ENCODE data around the gene TULP4. TPM values are rescaled to one million over a fixed set of nuclear protein-coding genes. Genes with fewer than 3 reads are reported as not detected.
"Not testable (repeated sequence)": the region's sequence is repeated elsewhere in the genome, so short reads cannot be mapped to it uniquely, and the experiment has no call there.

Gene TULP4
- total and polyA plus RNA-seq, 8 donors = 1.7 to 237 (median 54.3) TPM

GRCh38 chr6:158465257-158465656 lies 153.0 kb downstream of the TULP4 start:
- peaks cover 0 to 11% (median 2%) of the 10 kb centered on the region in 4 donors for H3K4me1 ChIP-seq
- H3K27ac ChIP-seq = no peak overlapping the region
- TF ChIP-seq POLR2AphosphoS5 (IDR thresholded peaks at IDR 0.05) (no peak), EP300 (IDR thresholded peaks at IDR 0.05) (no peak), CTCF (IDR thresholded peaks at IDR 0.05) (no peak), POLR2A (IDR thresholded peaks at IDR 0.05) (no peak)
- DNase-seq = no peak
- intact Hi-C loops (cut with DNase I; ENCODE audit: low total_unique reads) = no loop called here
- H3K36me3 ChIP-seq = peaks cover 0 to 41% (median 39%) of the 10 kb centered on the region in 4 donors
- WGBS, 5 donors = 84 to 92% (median 91%) methylated on average over 2 of the region's 2 CpGs
- H3K9me3 ChIP-seq = no peaks in the 10 kb centered on the region
- H3K4me3 ChIP-seq = no peak overlapping the region
- H3K27me3 ChIP-seq = no peaks in the 10 kb centered on the region

- no peak for TF ChIP-seq POLR2AphosphoS5 (IDR thresholded peaks at IDR 0.05)
- no peak for TF ChIP-seq POLR2A (IDR thresholded peaks at IDR 0.05)
- no peak for TF ChIP-seq EP300 (IDR thresholded peaks at IDR 0.05)
- TF ChIP-seq CTCF (IDR thresholded peaks at IDR 0.05) = no peak
- peak overlapping the region in 1 of 5 donors; percentile 18 for H3K27ac ChIP-seq
- no peak for DNase-seq
- H3K27me3 ChIP-seq = no peaks in the 10 kb centered on the region
- peaks cover 0 to 41% (median 39%) of the 10 kb centered on the region in 4 donors for H3K36me3 ChIP-seq
- intact Hi-C loops (cut with DNase I; ENCODE audit: low total_unique reads) = no loop called here
- H3K4me1 ChIP-seq = peaks cover 0 to 11% (median 2%) of the 10 kb centered on the region in 4 donors
- no peak overlapping the region for H3K4me3 ChIP-seq
- 67 to 75% (median 71%) methylated on average over 3 of the region's 3 CpGs for WGBS, 5 donors
- H3K9me3 ChIP-seq = no peaks in the 10 kb centered on the region
Observed at GRCh38 chr6:158465747-158466146, 153.5 kb downstream of the TULP4 start.

- peak overlapping the region in 3 of 5 donors; percentile 2 to 42 (median 4) for H3K27ac ChIP-seq
- H3K36me3 ChIP-seq = peaks cover 0 to 30% (median 25%) of the 10 kb centered on the region in 4 donors
- DNase-seq = peak; percentile 46 to 49
- TF ChIP-seq POLR2A (IDR thresholded peaks at IDR 0.05) = no peak
- peak in 1 of 3 donors; percentile 46 for TF ChIP-seq POLR2AphosphoS5 (IDR thresholded peaks at IDR 0.05)
- TF ChIP-seq EP300 (IDR thresholded peaks at IDR 0.05) = no peak
- H3K4me1 ChIP-seq = peaks cover 0 to 11% (median 2%) of the 10 kb centered on the region in 4 donors
- 24 to 48% (median 33%) methylated on average over 6 of the region's 6 CpGs for WGBS, 5 donors
- H3K27me3 ChIP-seq = no peaks in the 10 kb centered on the region
- intact Hi-C loops (cut with DNase I; ENCODE audit: low total_unique reads) = no loop called here
- no peaks in the 10 kb centered on the region for H3K9me3 ChIP-seq
- H3K4me3 ChIP-seq = no peak overlapping the region
Observed at GRCh38 chr6:158467923-158468322, 155.7 kb downstream of the TULP4 start.

- no peak for DNase-seq
- Histone ChIP-seq H3K36me3 (peaks cover 0 to 23% (median 20%) of the 10 kb centered on the region in 4 donors), H3K4me3 (no peak overlapping the region), H3K4me1 (peaks cover 0 to 11% (median 2%) of the 10 kb centered on the region in 4 donors), H3K9me3 (no peaks in the 10 kb centered on the region), H3K27me3 (no peaks in the 10 kb centered on the region), H3K27ac (peak overlapping the region in 2 of 5 donors; percentile 14 to 44)
- TF ChIP-seq CTCF (IDR thresholded peaks at IDR 0.05) (no peak), POLR2A (IDR thresholded peaks at IDR 0.05) (no peak), EP300 (IDR thresholded peaks at IDR 0.05) (no peak), POLR2AphosphoS5 (IDR thresholded peaks at IDR 0.05) (no peak)
- intact Hi-C loops (cut with DNase I; ENCODE audit: low total_unique reads) = no loop called here
- 62 to 80% (median 73%) methylated on average over 6 of the region's 6 CpGs for WGBS, 5 donors
Observed at GRCh38 chr6:158468666-158469065, 156.4 kb downstream of the TULP4 start.

- peaks cover 4 to 20% (median 12%) of the 10 kb centered on the region in 4 donors for H3K4me1 ChIP-seq
- 97 to 98% (median 98%) methylated on average over 18 of the region's 18 CpGs for whole genome bisulfite sequencing, 5 donors
- intact Hi-C loops (cut with DNase I; ENCODE audit: low total_unique reads); H3K9me3 ChIP-seq; DNase-seq; H3K4me3 ChIP-seq; H3K27me3 ChIP-seq; H3K27ac ChIP-seq: not testable (repeated sequence)
- H3K36me3 ChIP-seq = peaks cover 0 to 10% (median 8%) of the 10 kb centered on the region in 4 donors
Observed at GRCh38 chr6:158470023-158470422, 157.8 kb downstream of the TULP4 start.
